K562 (cell line): Measurements from ENCODE around the gene TRIM34. TPM values are rescaled to one million over a fixed set of nuclear protein-coding genes. Genes with fewer than 3 reads are reported as not detected.

Experiments
- ATAC-seq: fragments of 200-7000 bp; cut with Tn5 transposase; 3 replicates; pipeline ENCODE4 v1.9.1; 2020; ENCODE audit warnings: moderate library complexity
- BruUV-seq: library from RNA; stranded (reverse); fragments of 400-500 nt; replicated peaks from 2 replicates; lab custom pipeline; 2021; lab: Mats Ljungman, UMichigan
- CTCF ChIA-PET: fragments of 300-600 bp; formaldehyde crosslinking; extraction: SDS; loops from one replicate; lab custom pipeline; 2021; ENCODE audit warnings: low intra/inter-chr PET ratio; lab: Yijun Ruan, JAX
- POLR2A ChIA-PET: fragments of 300-600, 350-650 bp; sonication (Branson Sonifier 250); formaldehyde crosslinking; extraction: SDS; loops from one replicate; lab custom pipeline; 2021; ENCODE audit warnings: antibody characterized with exemption, inconsistent platforms; lab: Yijun Ruan, JAX
- DNase-seq, 4 experiments: peaks; one replicate each; pipeline versions ENCODE4 v3.0.0 to v3.0.0-alpha.2; 2011 to 2018; ENCODE audit warnings: low spot score in 3 of 4, mixed read lengths in 3 of 4; ENCODE audit errors: extremely low read depth in 1 of 4
- FAIRE-seq: peaks from 2 replicates; lab custom pipeline; 2011; peaks lifted over from hg19 to GRCh38; lab: Jason Lieb, UNC
- H2AFZ ChIP-seq: 2 replicates; pipeline ENCODE4 v1.6.0; 2011; ENCODE audit warnings: low read depth, low read length, control low read depth, inconsistent platforms
- H3K27ac ChIP-seq: fragments of 200-600 bp; 3 replicates; pipeline ENCODE4 v1.8.0; 2011; ENCODE audit warnings: low read depth, mild to moderate bottlenecking, control low read depth, inconsistent platforms, low read length, moderate library complexity, mixed read lengths; ENCODE audit errors: extremely low read depth
- H3K27me3 ChIP-seq, 2 experiments: fragments of 300-600 bp in 1 of 2; 2 replicates in 1 of 2; 3 replicates in 1 of 2; pipeline versions ENCODE4 v1.6.0 to v1.8.0; 2011; ENCODE audit warnings: inconsistent platforms in 2 of 2, low read length in 2 of 2, mild to moderate bottlenecking in 1 of 2, mixed read lengths in 1 of 2, moderate library complexity in 1 of 2; ENCODE audit not compliant: control insufficient read depth in 2 of 2, insufficient read depth in 2 of 2
- H3K36me3 ChIP-seq: fragments of 300-600 bp; 3 replicates; pipeline ENCODE4 v1.8.0; 2011; ENCODE audit warnings: mild to moderate bottlenecking, low read length, inconsistent platforms; ENCODE audit not compliant: control insufficient read depth, insufficient read depth
- H3K4me1 ChIP-seq, 2 experiments: fragments of 200-600 bp in 1 of 2; replicated peaks in 1 of 2; 2 replicates in 1 of 2; 3 replicates in 1 of 2; pipeline versions ENCODE4 v1.5.1 to v1.8.0; 2011; ENCODE audit warnings: inconsistent platforms in 2 of 2, low read length in 2 of 2, mild to moderate bottlenecking in 1 of 2, mixed read lengths in 1 of 2, moderate library complexity in 1 of 2; ENCODE audit not compliant: control insufficient read depth in 2 of 2, insufficient read depth in 2 of 2
- H3K4me2 ChIP-seq: 2 replicates; pipeline ENCODE4 v1.6.1; 2011; ENCODE audit warnings: low read length, control low read depth, inconsistent platforms, mixed read lengths; ENCODE audit not compliant: insufficient read depth
- H3K4me3 ChIP-seq: fragments of 200-600 bp; sonication (generic), shearing (Covaris generic); 2 replicates; pipeline ENCODE4 v1.5.1; 2016; ENCODE audit warnings: control low read depth, inconsistent platforms
- H3K79me2 ChIP-seq: fragments of 200-600 bp; 3 replicates; pipeline ENCODE4 v1.8.0; 2011; ENCODE audit warnings: low read length, inconsistent platforms; ENCODE audit not compliant: control insufficient read depth, insufficient read depth
- H3K9ac ChIP-seq, 2 experiments: 2 replicates each; pipeline versions ENCODE4 v1.6.0 to v1.6.1; 2011; ENCODE audit warnings: low read depth in 2 of 2, low read length in 2 of 2, control low read depth in 1 of 2, inconsistent platforms in 1 of 2, mild to moderate bottlenecking in 1 of 2, mixed read lengths in 1 of 2; ENCODE audit not compliant: insufficient read depth in 1 of 2
- H3K9me1 ChIP-seq: one replicate; pipeline ENCODE4 v1.6.0; 2011; ENCODE audit warnings: inconsistent platforms, mild to moderate bottlenecking, low read length, moderate library complexity; ENCODE audit not compliant: control insufficient read depth, insufficient read depth
- H3K9me3 ChIP-seq: replicated peaks from 2 replicates; pipeline ENCODE4 v1.5.1; 2011; ENCODE audit warnings: low read depth, low read length, inconsistent platforms; ENCODE audit not compliant: control insufficient read depth, insufficient read depth
- H4K20me1 ChIP-seq: replicated peaks from 2 replicates; pipeline ENCODE4 v1.6.1; 2011; ENCODE audit warnings: low read length, inconsistent platforms, mixed read lengths; ENCODE audit not compliant: control insufficient read depth, insufficient read depth
- CHCHD3 ChIP-seq: fragments of 250-450 bp; sonication (Bioruptor Pico); IDR thresholded peaks from 2 replicates; pipeline ENCODE4 v2.1.2; 2022; ENCODE audit warnings: mild to moderate bottlenecking
- GTF2B ChIP-seq: IDR thresholded peaks from 2 replicates; pipeline ENCODE4 v1.6.1; 2011; ENCODE audit not compliant: insufficient read length; ENCODE audit errors: extremely low read depth
- ID3 ChIP-seq, 2 experiments: fragments of 250-450 bp in 1 of 2; fragments of 450-650 bp in 1 of 2; sonication (Bioruptor Pico) in 1 of 2; IDR thresholded peaks; 2 replicates each; pipeline versions ENCODE4 v1.6.1 to v1.8.0; 2016 to 2021; ENCODE audit warnings: mild to moderate bottlenecking in 2 of 2, moderate library complexity in 2 of 2, missing compliant biosample characterization in 1 of 2, missing genetic modification characterization in 1 of 2
- MYNN ChIP-seq, 2 experiments: sonication (generic); formaldehyde crosslinking in 1 of 2; IDR thresholded peaks; 2 replicates each; pipeline versions ENCODE4 v1.5.0 to v1.6.1; 2016 to 2020; ENCODE audit warnings: antibody characterized with exemption in 1 of 2, missing genetic modification reagents in 1 of 2
- POLR2H ChIP-seq: IDR thresholded peaks from 2 replicates; pipeline ENCODE4 v1.6.1; 2016; ENCODE audit warnings: missing genetic modification characterization, low read depth, mild to moderate bottlenecking, control low read depth, missing compliant biosample characterization, moderate library complexity
- POLR3A ChIP-seq: IDR thresholded peaks from 2 replicates; pipeline ENCODE4 v1.6.1; 2011; ENCODE audit warnings: borderline replicate concordance, mild to moderate bottlenecking, moderate library complexity; ENCODE audit not compliant: insufficient read length, insufficient read depth; ENCODE audit errors: extremely low read depth
- SMARCA5 ChIP-seq: fragments of 450-650 bp; IDR thresholded peaks from 2 replicates; pipeline ENCODE4 v1.6.1; 2016
- SP1 ChIP-seq: sonication (generic); formaldehyde crosslinking; IDR thresholded peaks from 2 replicates; pipeline ENCODE4 v1.8.1; 2022; ENCODE audit warnings: mild to moderate bottlenecking, missing genetic modification reagents
- THRAP3 ChIP-seq: fragments of 450-650 bp; IDR thresholded peaks from 2 replicates; pipeline ENCODE4 v1.6.1; 2016; ENCODE audit warnings: mild to moderate bottlenecking, inconsistent platforms, borderline replicate concordance
- U2AF1 ChIP-seq: fragments of 200-400 bp; formaldehyde crosslinking; optimal IDR thresholded peaks from 2 replicates; pipeline ENCODE3; 2017; ENCODE audit warnings: mild to moderate bottlenecking, low read depth, low read length, moderate library complexity
- ZBTB7A ChIP-seq: IDR thresholded peaks from 2 replicates; pipeline ENCODE4 v1.6.1; 2011; ENCODE audit warnings: low read depth, mild to moderate bottlenecking, low read length, moderate library complexity, borderline replicate concordance; ENCODE audit not compliant: control insufficient read depth
- ZNF134 ChIP-seq: fragments of 250-450 bp; sonication (Bioruptor Pico); conservative IDR thresholded peaks from 2 replicates; pipeline ENCODE4 v1.4.0; 2020
- ZNF165 ChIP-seq: fragments of 250-450 bp; sonication (Bioruptor Pico); IDR thresholded peaks from 2 replicates; pipeline ENCODE4 v1.4.0; 2020; ENCODE audit warnings: borderline replicate concordance
- ZNF764 ChIP-seq: fragments of 250-450 bp; sonication (Bioruptor Pico); IDR thresholded peaks from 2 replicates; pipeline ENCODE4 v1.4.0; 2020; ENCODE audit warnings: low read depth, mild to moderate bottlenecking, moderate library complexity
- WGBS: fragments of 100-300 bp; shearing (Covaris generic); methylation state at CpG from one replicate; pipeline ENCODE4 v1.1.6; 2016; ENCODE audit warnings: low coverage, mixed read lengths; ENCODE audit not compliant: insufficient coverage; ENCODE audit errors: missing lambda C conversion rate; 5-methylcytosine and 5-hydroxymethylcytosine counted together
- in situ Hi-C: fragments of 300-500 bp; cut with MboI; formaldehyde crosslinking; loops from 4 replicates; pipeline ENCODE4 v1.15.0; 2018; ENCODE audit warnings: inconsistent platforms, mixed read lengths
- intact Hi-C: fragments of 100-400 bp; cut with micrococcal nuclease; formaldehyde crosslinking; loops from 2 replicates; pipeline ENCODE4 v1.14.2; 2022
- polyA plus RNA-seq, 8 experiments: library from polyadenylated mRNA; depleted of rRNA in 4 of 8; stranded (reverse) in 5 of 8; unstranded in 3 of 8; fragments of >200 nt; fragmentation: Nextera tagmentation in 2 of 8; fragmentation: Illumina TruSeq in 1 of 8; extraction: Ambion mirVana in 2 of 8; extraction: Trizol in 1 of 8; gene quantifications; 2 replicates each; pipeline versions ENCODE4 v1.2.1 to v1.2.3, GENCODE V29; 2011 to 2014; ENCODE audit warnings: inconsistent platforms in 1 of 8, missing spikeins in 1 of 8
- total RNA-seq, 7 experiments: library from RNA; depleted of rRNA in 6 of 7; stranded (reverse); fragments of >200 nt in 6 of 7; fragmentation: Illumina TruSeq in 2 of 7; extraction: Trizol in 2 of 7; gene quantifications; 2 replicates each; pipeline versions ENCODE4 v1.2.1 to v1.2.3, GENCODE V29; 2011 to 2021; ENCODE audit warnings: low replicate concordance in 1 of 7

The TRIM34 gene
- total and polyA plus RNA-seq, 9 of the 15 experiments (the other 6 are each of a cell fraction or from before 2014, with no cell fraction given) = 0.31 to 2.9 (median 1.3) TPM

- ChIA-PET POLR2A (no interaction called here), CTCF (no interaction called here)
- Histone ChIP-seq H4K20me1 (no peaks in the 10 kb centered on the region), H3K79me2 (no peaks in the 10 kb centered on the region), H3K4me1 (no peaks in the 10 kb centered on the region), H3K4me3 (no peak overlapping the region), H3K9me3 (no peaks in the 10 kb centered on the region), H3K36me3 (no peaks in the 10 kb centered on the region), H3K27ac (no peak overlapping the region), H3K9me1 (no peaks in the 10 kb centered on the region), H2AFZ (no peak overlapping the region), H3K27me3 (no peaks in the 10 kb centered on the region), H3K9ac (no peak overlapping the region), H3K4me2 (no peak overlapping the region)
- in situ Hi-C loops (no loop called here), intact Hi-C loops (no loop called here)
- TF ChIP-seq ZNF764 (no peak), CHCHD3 (CRISPR knock-in tag) (no peak), POLR2H (tag) (no peak), ZNF134 (CRISPR knock-in tag) (no peak), SMARCA5 (no peak), THRAP3 (no peak), ID3 (CRISPR knock-in tag; IDR thresholded peaks at IDR 0.05) (no peak), ID3 (tag; IDR thresholded peaks at IDR 0.05) (no peak), GTF2B (no peak), U2AF1 (no peak), POLR3A (no peak), MYNN (IDR thresholded peaks at IDR 0.05) (no peak), MYNN (CRISPR knock-in tag; IDR thresholded peaks at IDR 0.05) (no peak), ZBTB7A (no peak), ZNF165 (CRISPR knock-in tag) (no peak), SP1 (CRISPR knock-in tag) (no peak)
- WGBS = 10% methylated on average over 2 of the region's 2 CpGs
- BruUV-seq = no TSS peak
- ATAC-seq (no peak), DNase-seq (no peak), FAIRE-seq (no peak)
These were observed 6.6 kb downstream of the TRIM34 start for GRCh38 chr11:5631417-5631816.
